Suprapubic skin (tissue), 3 donors: ENCODE results near the gene THAP10.

Source experiments
- CTCF ChIP-seq, 2 donors: fragments of 200-600 bp in 1 of 2; fragments of 450-650 bp in 1 of 2; sonication (generic) in 1 of 2; IDR thresholded peaks; one replicate each; pipeline ENCODE4 v1.5.1; 2016 to 2019; ENCODE audit warnings: antibody characterized with exemption in 2 of 2, mild to moderate bottlenecking in 1 of 2, moderate library complexity in 1 of 2
- POLR2AphosphoS5 ChIP-seq, 3 donors: sonication (generic); formaldehyde crosslinking; IDR thresholded peaks; one replicate each; pipeline ENCODE4 v1.6.1; 2017; ENCODE audit warnings: antibody characterized with exemption in 3 of 3

- no peak for TF ChIP-seq POLR2AphosphoS5 (IDR thresholded peaks at IDR 0.05)
- no peak for TF ChIP-seq CTCF (IDR thresholded peaks at IDR 0.05)
Measured at GRCh38 chr15:70917955-70918354, 25.7 kb upstream of the THAP10 start.
